ENCODE measurements around the gene TTC16. TPM values are rescaled to one million over a fixed set of nuclear protein-coding genes. Genes with fewer than 3 reads are reported as not detected.

TTC16 gene
- total RNA-seq, 1 experiment from 2014 or later = 0.26 TPM

DNA sequence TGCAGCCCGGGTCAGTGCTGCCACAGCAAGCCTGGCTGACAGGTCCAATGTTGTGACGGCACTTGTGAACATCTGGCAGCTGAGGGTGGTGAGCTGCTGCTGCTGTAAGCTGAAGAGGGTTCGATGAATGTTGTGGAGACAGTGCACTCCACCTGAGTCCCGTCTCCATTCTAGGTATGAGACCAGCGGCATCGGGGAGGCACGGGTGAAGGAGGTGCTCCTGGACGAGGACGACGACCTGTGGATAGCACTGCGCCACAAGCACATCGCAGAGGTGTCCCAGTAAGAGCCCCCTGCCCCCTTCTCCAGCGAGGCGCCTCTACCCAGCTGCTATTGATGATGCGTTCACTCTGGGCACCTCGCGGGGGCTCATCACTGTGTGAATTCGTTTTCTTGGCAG is 48.0 kb upstream of the TTC16 start:
- Histone ChIP-seq H2AFZ (no peak overlapping the region), H4K20me1 (ENCODE audit: insufficient read depth) (no peaks in the 10 kb centered on the region; the same call in 1 of the 2 replicates), H3K9me3 (ENCODE audit: insufficient read depth, low read depth) (no peaks in the 10 kb centered on the region), H3K27ac (no peak overlapping the region), H3K4me1 (replicated peaks; ENCODE audit: insufficient read depth) (no peaks in the 10 kb centered on the region), H3K79me2 (ENCODE audit: low read depth) (no peaks in the 10 kb centered on the region), H3K4me2 (no peak overlapping the region), H3K27me3 (ENCODE audit: insufficient read depth, low read depth) (no peaks in the 10 kb centered on the region), H3K36me3 (ENCODE audit: low read depth) (no peaks in the 10 kb centered on the region), H3K9me2 (ENCODE audit: insufficient read depth) (no peaks in the 10 kb centered on the region), H3F3A (ENCODE audit: insufficient read depth, low read depth) (no peaks in the 10 kb centered on the region; the same call in 1 of the 2 replicates), H3K4me3 (no peak overlapping the region)
- POLR2A ChIA-PET (ENCODE audit: unreplicated experiment) = interaction anchor here (0.6 to 0.7 kb wide), 2 partner anchors 23 to 740 kb away, joined by 3 to 5 read pairs; no protein-coding TSS in a partner anchor
- intact Hi-C loops (cut with micrococcal nuclease; ENCODE audit: unreplicated experiment) = no loop called here
- BruUV-seq (replicated peaks) = no TSS peak
- TF ChIP-seq, protein P1, sequence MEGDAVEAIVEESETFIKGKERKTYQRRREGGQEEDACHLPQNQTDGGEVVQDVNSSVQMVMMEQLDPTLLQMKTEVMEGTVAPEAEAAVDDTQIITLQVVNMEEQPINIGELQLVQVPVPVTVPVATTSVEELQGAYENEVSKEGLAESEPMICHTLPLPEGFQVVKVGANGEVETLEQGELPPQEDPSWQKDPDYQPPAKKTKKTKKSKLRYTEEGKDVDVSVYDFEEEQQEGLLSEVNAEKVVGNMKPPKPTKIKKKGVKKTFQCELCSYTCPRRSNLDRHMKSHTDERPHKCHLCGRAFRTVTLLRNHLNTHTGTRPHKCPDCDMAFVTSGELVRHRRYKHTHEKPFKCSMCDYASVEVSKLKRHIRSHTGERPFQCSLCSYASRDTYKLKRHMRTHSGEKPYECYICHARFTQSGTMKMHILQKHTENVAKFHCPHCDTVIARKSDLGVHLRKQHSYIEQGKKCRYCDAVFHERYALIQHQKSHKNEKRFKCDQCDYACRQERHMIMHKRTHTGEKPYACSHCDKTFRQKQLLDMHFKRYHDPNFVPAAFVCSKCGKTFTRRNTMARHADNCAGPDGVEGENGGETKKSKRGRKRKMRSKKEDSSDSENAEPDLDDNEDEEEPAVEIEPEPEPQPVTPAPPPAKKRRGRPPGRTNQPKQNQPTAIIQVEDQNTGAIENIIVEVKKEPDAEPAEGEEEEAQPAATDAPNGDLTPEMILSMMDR (conservative IDR thresholded peaks at IDR 0.05) = no peak
- no peak for TF ChIP-seq EZH2 (IDR thresholded peaks at IDR 0.05; ENCODE audit: low read depth)
- DNase-seq = no peak
- CTCF ChIA-PET = no interaction called here

DNA sequence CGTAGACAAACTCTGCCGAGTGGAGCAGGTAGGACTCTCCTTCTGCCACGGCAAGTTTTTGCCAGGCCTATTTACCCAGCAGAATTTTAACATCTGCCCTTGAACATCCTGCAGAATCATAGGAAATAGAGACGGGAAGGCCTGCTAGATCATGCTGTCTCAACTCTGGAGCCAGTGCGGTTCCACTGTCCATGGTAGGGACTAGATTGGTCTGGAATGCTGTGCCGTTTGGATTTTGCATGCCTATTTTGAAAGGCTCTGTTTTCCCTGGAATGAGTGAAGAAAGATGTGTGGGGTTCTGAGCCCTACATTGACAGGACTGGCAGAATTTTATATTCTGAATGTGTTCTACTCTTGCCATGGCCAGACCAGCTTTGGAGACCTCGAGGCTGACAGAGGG is 42.6 kb upstream of the TTC16 start:
- no TSS peak for BruUV-seq (replicated peaks)
- no peaks in the 10 kb centered on the region for H3K79me2 ChIP-seq (ENCODE audit: low read depth)

DNA sequence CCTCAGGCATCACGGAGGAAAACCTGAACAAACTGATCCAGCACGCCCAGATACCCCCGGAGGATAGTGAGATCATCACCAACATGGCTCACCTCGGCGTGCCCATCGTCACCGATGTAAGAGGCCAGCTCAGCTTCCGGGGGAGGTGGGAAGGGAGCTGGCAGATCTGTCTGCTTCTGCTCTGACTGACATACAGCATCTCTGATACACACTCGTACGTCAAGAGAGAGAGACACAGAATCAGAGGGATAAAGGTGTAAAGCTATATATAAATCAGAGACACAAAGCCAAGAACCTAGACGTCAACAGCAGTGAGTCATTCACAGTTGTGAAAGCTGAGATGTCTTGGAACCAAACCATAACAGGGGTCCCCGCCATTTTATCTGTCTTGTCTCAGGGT is 39.2 kb upstream of the TTC16 start:
- Histone ChIP-seq H3K4me1 (replicated peaks; ENCODE audit: insufficient read depth) (no peaks in the 10 kb centered on the region), H3K9me3 (ENCODE audit: insufficient read depth, low read depth) (no peaks in the 10 kb centered on the region), H3K36me3 (ENCODE audit: low read depth) (no peaks in the 10 kb centered on the region), H3K4me3 (no peak overlapping the region), H3K27me3 (ENCODE audit: insufficient read depth, low read depth) (no peaks in the 10 kb centered on the region), H3K79me2 (ENCODE audit: low read depth) (no peaks in the 10 kb centered on the region), H3K9me2 (ENCODE audit: insufficient read depth) (no peaks in the 10 kb centered on the region), H4K20me1 (ENCODE audit: insufficient read depth) (no peaks in the 10 kb centered on the region), H3F3A (ENCODE audit: insufficient read depth, low read depth) (no peaks in the 10 kb centered on the region), H3K4me2 (no peak overlapping the region), H3K27ac (no peak overlapping the region), H2AFZ (no peak overlapping the region)
- CTCF ChIA-PET = no interaction called here
- intact Hi-C loops (cut with micrococcal nuclease; ENCODE audit: unreplicated experiment) = no loop called here
- TF ChIP-seq EZH2 (IDR thresholded peaks at IDR 0.05; ENCODE audit: low read depth) = no peak
- TF ChIP-seq, protein P1 (conservative IDR thresholded peaks at IDR 0.05) = no peak
- no TSS peak for BruUV-seq (replicated peaks)
- POLR2A ChIA-PET (ENCODE audit: unreplicated experiment) = no interaction called here
- no peak for DNase-seq

More for the DNA sequence above, 42.6 kb upstream of the TTC16 start:
- H3K9me2 ChIP-seq (ENCODE audit: insufficient read depth) = no peaks in the 10 kb centered on the region
- no peak overlapping the region for H3K4me3 ChIP-seq
- no peak overlapping the region for H3K27ac ChIP-seq
- intact Hi-C loops (cut with micrococcal nuclease; ENCODE audit: unreplicated experiment) = no loop called here
- H4K20me1 ChIP-seq (ENCODE audit: insufficient read depth) = no peaks in the 10 kb centered on the region
- DNase-seq = no peak
- H3K36me3 ChIP-seq (ENCODE audit: low read depth) = no peaks in the 10 kb centered on the region
- TF ChIP-seq, protein P1 (conservative IDR thresholded peaks at IDR 0.05) = no peak
- TF ChIP-seq EZH2 (IDR thresholded peaks at IDR 0.05; ENCODE audit: low read depth) = no peak
- no peaks in the 10 kb centered on the region for H3K9me3 ChIP-seq (ENCODE audit: insufficient read depth, low read depth)
- H3K4me1 ChIP-seq (replicated peaks; ENCODE audit: insufficient read depth) = no peaks in the 10 kb centered on the region
- H3F3A ChIP-seq (ENCODE audit: insufficient read depth, low read depth) = no peaks in the 10 kb centered on the region
- H2AFZ ChIP-seq = no peak overlapping the region
- ChIA-PET POLR2A (ENCODE audit: unreplicated experiment) (no interaction called here), CTCF (no interaction called here)
- no peak overlapping the region for H3K4me2 ChIP-seq
- H3K27me3 ChIP-seq (ENCODE audit: insufficient read depth, low read depth) = no peaks in the 10 kb centered on the region
